ENCODE results near the gene CDH23. TPM values are rescaled to one million over a fixed set of nuclear protein-coding genes. Genes with fewer than 3 reads are reported as not detected.

CDH23 gene
- polyA plus RNA-seq, 1 donor (not counting 4 experiments of a cell fraction or from before 2014, with no cell fraction given) = 0.01 TPM

DNA sequence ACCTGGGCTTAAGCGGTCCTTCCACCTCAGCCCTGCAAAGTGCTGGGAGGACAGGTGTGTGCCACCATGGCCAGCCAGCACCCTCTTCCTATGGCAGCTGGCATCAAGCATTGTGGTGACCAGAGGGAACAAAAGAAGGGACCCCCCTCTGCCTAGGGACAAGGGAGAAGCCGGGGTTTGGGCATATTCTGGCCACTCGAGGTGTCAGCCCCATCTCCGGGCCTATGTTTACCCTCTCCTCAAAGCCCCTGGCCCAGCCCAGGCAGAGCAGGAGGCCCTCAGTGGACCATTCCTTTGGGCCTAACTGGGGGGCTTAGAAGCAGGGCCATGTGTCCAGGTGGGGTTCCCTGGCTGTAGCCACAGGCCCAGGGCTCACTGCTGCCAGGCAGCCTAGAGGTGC is 352.7 kb downstream of the CDH23 start:
- no peak overlapping the region for H3K4me2 ChIP-seq (ENCODE audit: control insufficient read depth, extremely low read depth, insufficient read depth, low read depth, low read length)
- peaks cover 17% of the 10 kb centered on the region for H3K4me1 ChIP-seq (ENCODE audit: control insufficient read depth, extremely low read depth, insufficient read depth, low read length)
- H3K9me3 ChIP-seq (ENCODE audit: control insufficient read depth, low read depth, low read length) = no peaks in the 10 kb centered on the region
- H3K9ac ChIP-seq (ENCODE audit: control insufficient read depth, extremely low read depth, insufficient read depth, low read length) = no peak overlapping the region
- TF ChIP-seq CTCF (optimal IDR thresholded peaks at IDR 0.05 in 1 of 3, IDR thresholded peaks at IDR 0.05 in 1 of 3, conservative IDR thresholded peaks at IDR 0.05 in 1 of 3; ENCODE audit: extremely low read depth in 1 of 3, insufficient read depth in 2 of 3, low read length in 3 of 3) (no peak), EZH2 (IDR thresholded peaks at IDR 0.05; ENCODE audit: low read length) (no peak)
- H3K36me3 ChIP-seq (ENCODE audit: control insufficient read depth in 2 of 2, extremely low read depth in 1 of 2, insufficient read depth in 2 of 2, low read length in 2 of 2) = peaks cover 0 to 1% of the 10 kb centered on the region in 2 experiments
- H4K20me1 ChIP-seq (ENCODE audit: control insufficient read depth, extremely low read depth, insufficient read depth, low read length) = no peaks in the 10 kb centered on the region
- no peaks in the 10 kb centered on the region for H3K9me1 ChIP-seq (ENCODE audit: control insufficient read depth, extremely low read depth, insufficient read depth, low read length)
- no peak for DNase-seq (ENCODE audit: low read depth, low spot score)
- H3K4me3 ChIP-seq (ENCODE audit: control insufficient read depth in 2 of 3, extremely low read depth in 1 of 3, insufficient read depth in 2 of 3, low read depth in 1 of 3, low read length in 3 of 3) = no peak overlapping the region
- no peaks in the 10 kb centered on the region for H3K79me2 ChIP-seq (ENCODE audit: control insufficient read depth, insufficient read depth, low read length)
- dilution Hi-C loops (cut with MboI; ENCODE audit: extremely low pct_ligation_motif_present, low sequenced_read_pairs) = no loop called here
- no peak overlapping the region for H3K27ac ChIP-seq (ENCODE audit: control insufficient read depth, insufficient read depth, low read length)
- FAIRE-seq = no peak
- H3K27me3 ChIP-seq (ENCODE audit: control insufficient read depth, extremely low read depth, insufficient read depth, low read length) = no peaks in the 10 kb centered on the region
- H2AFZ ChIP-seq (ENCODE audit: control insufficient read depth, low read length) = no peak overlapping the region

GRCh38 chr10:71750124-71750841 is 353.6 kb downstream of the CDH23 start:
- no peak overlapping the region for H3K9ac ChIP-seq (ENCODE audit: control insufficient read depth, extremely low read depth, insufficient read depth, low read length)
- H3K4me1 ChIP-seq (ENCODE audit: control insufficient read depth, extremely low read depth, insufficient read depth, low read length) = peaks cover 17% of the 10 kb centered on the region
- H4K20me1 ChIP-seq (ENCODE audit: control insufficient read depth, extremely low read depth, insufficient read depth, low read length) = no peaks in the 10 kb centered on the region
- no peak overlapping the region for H2AFZ ChIP-seq (ENCODE audit: control insufficient read depth, low read length)
- no peaks in the 10 kb centered on the region for H3K9me1 ChIP-seq (ENCODE audit: control insufficient read depth, extremely low read depth, insufficient read depth, low read length)
- peaks cover 0 to 1% of the 10 kb centered on the region in 2 experiments for H3K36me3 ChIP-seq (ENCODE audit: control insufficient read depth in 2 of 2, extremely low read depth in 1 of 2, insufficient read depth in 2 of 2, low read length in 2 of 2)
- dilution Hi-C loops (cut with MboI; ENCODE audit: extremely low pct_ligation_motif_present, low sequenced_read_pairs) = no loop called here
- no peaks in the 10 kb centered on the region for H3K9me3 ChIP-seq (ENCODE audit: control insufficient read depth, low read depth, low read length)
- no peaks in the 10 kb centered on the region for H3K79me2 ChIP-seq (ENCODE audit: control insufficient read depth, insufficient read depth, low read length)
- no peak overlapping the region for H3K4me2 ChIP-seq (ENCODE audit: control insufficient read depth, extremely low read depth, insufficient read depth, low read depth, low read length)
- H3K27ac ChIP-seq (ENCODE audit: control insufficient read depth, insufficient read depth, low read length) = no peak overlapping the region
- DNase-seq (ENCODE audit: low read depth, low spot score) = no peak
- FAIRE-seq = no peak
- H3K4me3 ChIP-seq (ENCODE audit: control insufficient read depth in 2 of 3, extremely low read depth in 1 of 3, insufficient read depth in 2 of 3, low read depth in 1 of 3, low read length in 3 of 3) = no peak overlapping the region
- H3K27me3 ChIP-seq (ENCODE audit: control insufficient read depth, extremely low read depth, insufficient read depth, low read length) = no peaks in the 10 kb centered on the region
- no peak for TF ChIP-seq EZH2 (IDR thresholded peaks at IDR 0.05; ENCODE audit: low read length)
